ENCODE measurements around the gene CACNA2D4. TPM values are rescaled to one million over a fixed set of nuclear protein-coding genes. Genes with fewer than 3 reads are reported as not detected.
A peak's percentile ranks its signal among the peaks of the same experiment; 100 is the strongest.

Gene CACNA2D4
- total RNA-seq, 1 donor, result 0.27 TPM

DNA sequence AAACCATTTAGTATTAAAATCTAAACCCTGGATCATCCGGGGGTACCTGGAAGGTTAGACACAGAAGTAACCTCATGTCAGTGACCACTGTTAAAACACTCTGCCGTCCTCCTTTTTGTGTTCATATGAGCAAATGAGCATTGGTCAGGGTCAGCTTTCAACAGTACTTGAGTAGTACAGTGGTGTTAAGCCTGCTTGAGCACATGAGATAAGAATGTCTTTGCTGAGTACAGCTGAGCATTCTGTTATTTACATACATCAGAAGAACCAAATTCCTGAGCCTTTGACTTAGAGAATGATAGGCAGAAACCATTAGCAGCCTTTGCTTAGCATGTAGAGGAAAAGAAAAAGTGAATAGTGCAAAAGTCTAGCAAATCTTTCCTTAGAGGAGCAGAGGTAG is 136.7 kb downstream of the CACNA2D4 start:
- DNase-seq (ENCODE audit: low read depth), result peak; percentile 21
- TF ChIP-seq, protein P1, sequence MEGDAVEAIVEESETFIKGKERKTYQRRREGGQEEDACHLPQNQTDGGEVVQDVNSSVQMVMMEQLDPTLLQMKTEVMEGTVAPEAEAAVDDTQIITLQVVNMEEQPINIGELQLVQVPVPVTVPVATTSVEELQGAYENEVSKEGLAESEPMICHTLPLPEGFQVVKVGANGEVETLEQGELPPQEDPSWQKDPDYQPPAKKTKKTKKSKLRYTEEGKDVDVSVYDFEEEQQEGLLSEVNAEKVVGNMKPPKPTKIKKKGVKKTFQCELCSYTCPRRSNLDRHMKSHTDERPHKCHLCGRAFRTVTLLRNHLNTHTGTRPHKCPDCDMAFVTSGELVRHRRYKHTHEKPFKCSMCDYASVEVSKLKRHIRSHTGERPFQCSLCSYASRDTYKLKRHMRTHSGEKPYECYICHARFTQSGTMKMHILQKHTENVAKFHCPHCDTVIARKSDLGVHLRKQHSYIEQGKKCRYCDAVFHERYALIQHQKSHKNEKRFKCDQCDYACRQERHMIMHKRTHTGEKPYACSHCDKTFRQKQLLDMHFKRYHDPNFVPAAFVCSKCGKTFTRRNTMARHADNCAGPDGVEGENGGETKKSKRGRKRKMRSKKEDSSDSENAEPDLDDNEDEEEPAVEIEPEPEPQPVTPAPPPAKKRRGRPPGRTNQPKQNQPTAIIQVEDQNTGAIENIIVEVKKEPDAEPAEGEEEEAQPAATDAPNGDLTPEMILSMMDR (IDR thresholded peaks at IDR 0.05; ENCODE audit: insufficient read depth, low read length), result no peak

DNA sequence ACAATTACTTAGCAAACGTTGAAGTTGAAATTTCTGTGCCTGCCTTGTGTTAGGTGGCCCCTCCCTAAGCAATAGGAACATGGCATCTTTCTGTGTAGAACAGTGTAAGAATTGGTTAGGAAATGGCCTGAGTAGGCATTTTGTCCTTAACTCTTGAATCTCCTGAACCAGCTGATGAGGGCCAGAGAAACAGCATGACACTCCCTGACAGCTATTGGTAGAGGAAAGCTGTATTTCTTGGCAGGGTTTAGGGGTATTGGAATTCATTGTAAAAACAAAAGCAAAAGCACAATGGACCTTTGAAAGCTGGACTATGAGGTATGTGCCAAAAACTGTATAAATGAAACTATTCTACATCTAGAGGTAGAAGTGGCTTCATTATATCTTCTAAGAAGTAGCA is 138.7 kb downstream of the CACNA2D4 start:
- no peak overlapping the region for H3K4me3 ChIP-seq (ENCODE audit: low read depth, low read length)
- DNase-seq (ENCODE audit: low read depth), result peak; percentile 90
- TF ChIP-seq, protein P1 (IDR thresholded peaks at IDR 0.05; ENCODE audit: insufficient read depth, low read length), result no peak

More for the DNA sequence above, 136.7 kb downstream of the CACNA2D4 start:
- no peak overlapping the region for H3K4me3 ChIP-seq (ENCODE audit: low read depth, low read length)

DNA sequence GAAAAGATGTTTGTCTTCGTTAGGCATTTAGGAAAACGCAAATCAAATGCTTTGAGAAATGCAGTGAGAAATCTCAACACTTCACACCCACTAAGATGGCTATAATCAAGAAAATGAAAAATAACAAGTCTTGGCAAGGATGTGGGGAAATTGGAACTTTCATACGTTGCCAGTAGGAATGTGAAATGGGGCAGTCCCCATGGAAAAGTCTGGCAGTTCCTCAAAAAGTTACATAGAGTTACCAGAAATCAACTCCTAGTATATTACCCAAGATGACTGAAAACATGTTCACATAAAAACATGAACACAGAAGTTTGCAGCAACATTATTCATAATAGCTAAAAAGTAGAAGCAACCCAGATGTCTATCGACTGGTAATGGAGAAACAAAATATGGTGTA is 139.5 kb downstream of the CACNA2D4 start:
- DNase-seq (ENCODE audit: low read depth), result peak; percentile 76
- TF ChIP-seq, protein P1 (IDR thresholded peaks at IDR 0.05; ENCODE audit: insufficient read depth, low read length), result no peak
- H3K4me3 ChIP-seq (ENCODE audit: low read depth, low read length), result no peak overlapping the region

DNA sequence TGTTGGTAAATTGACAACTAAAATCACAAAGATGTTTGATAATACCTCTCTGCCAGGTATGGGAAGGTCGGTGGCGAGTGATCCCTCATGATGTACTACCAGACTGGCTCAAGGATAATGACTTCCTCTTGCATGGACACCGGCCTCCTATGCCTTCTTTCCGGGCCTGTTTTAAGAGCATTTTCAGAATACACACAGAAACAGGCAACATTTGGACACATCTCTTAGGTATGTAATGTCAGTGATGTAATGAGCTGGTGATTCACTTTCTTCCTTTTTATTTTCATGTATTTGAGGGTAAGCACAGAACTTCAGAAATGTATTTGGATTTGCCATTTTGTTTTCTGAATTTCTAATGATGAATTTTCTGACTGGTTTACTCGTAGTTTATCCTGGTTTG is 140.7 kb downstream of the CACNA2D4 start:
- H3K4me3 ChIP-seq (ENCODE audit: low read depth, low read length), result no peak overlapping the region
- peak; percentile 78 for DNase-seq (ENCODE audit: low read depth)
- TF ChIP-seq, protein P1 (IDR thresholded peaks at IDR 0.05; ENCODE audit: insufficient read depth, low read length), result no peak

DNA sequence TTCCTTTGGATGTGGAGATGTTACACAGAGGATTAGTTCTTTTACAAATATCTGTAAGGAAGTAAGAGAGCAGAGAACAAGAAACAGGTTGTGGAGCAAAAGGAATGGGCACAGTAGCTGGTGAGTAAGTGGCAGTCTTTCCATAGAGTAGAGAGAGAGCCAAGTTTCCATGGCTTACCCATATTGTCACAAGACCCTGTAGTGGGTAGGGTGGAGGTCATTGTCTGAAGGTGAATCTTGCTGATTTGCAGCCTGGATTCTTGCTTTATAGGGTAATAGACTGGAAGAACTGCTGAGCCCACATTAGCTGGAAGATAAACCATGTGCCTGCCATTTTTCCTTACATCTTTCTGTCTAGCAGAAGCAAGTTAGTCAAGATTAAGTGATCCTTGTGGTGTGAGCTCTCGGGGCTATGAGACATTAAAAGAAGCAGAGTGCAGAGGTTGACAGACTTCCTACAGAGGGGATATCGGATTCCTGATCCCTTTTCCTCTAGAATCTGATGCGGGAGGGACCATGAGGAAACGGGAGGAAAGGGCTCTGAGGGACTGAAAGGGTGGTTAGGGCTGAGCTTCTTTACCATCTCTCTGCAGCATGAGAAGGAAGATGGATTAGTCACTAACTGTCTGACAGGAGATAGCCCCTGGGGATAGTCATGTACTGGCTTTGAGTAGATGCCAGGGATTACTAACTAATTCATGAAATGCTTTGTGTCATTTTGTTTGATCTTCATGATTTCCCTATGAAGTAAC is 142.1 kb downstream of the CACNA2D4 start:
- TF ChIP-seq, protein P1 (IDR thresholded peaks at IDR 0.05; ENCODE audit: insufficient read depth, low read length), result no peak
- peak; percentile 69 for DNase-seq (ENCODE audit: low read depth)
- H3K4me3 ChIP-seq (ENCODE audit: low read depth, low read length), result no peak overlapping the region

DNA sequence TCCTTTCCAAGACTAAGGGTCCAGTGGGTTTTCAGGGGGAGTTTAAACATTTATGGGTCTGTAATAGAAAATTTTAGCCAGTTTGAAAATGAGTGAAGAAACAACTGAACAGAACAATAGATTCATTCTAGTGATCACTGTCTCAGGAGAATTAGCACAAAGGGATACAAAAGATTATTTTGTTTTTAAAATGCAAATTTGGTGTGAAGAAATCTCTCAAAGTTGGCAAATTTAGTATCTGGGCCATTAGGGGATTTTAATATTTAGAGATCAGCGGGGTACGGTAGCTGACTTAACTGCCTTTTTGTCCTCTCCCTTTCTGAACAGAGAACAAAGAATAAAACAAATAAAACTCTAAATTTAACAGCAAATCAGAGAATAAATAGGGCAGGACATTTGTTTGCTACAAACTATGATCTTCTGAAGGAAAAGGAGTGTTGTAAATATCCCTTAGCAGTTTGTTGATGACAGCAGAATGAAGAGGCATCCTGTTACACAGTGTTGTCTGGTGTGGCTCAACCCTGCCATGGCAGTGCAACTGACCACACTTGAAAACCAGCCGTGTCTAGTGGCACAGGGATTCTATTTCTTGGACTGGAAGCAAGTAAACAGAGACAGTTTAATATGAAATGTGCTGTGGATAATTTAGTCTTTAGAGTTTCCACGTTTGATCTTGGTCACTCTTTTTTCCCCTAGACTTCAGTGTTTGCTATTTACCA is 144.4 kb downstream of the CACNA2D4 start:
- TF ChIP-seq, protein P1 (IDR thresholded peaks at IDR 0.05; ENCODE audit: insufficient read depth, low read length), result no peak
- H3K4me3 ChIP-seq (ENCODE audit: low read depth, low read length), result no peak overlapping the region
- no peak for DNase-seq (ENCODE audit: low read depth)
